Urothelium cell line (cell line): ENCODE measurements around the gene DERA.
"Not testable (repeated sequence)": the region's sequence is repeated elsewhere in the genome, so short reads cannot be mapped to it uniquely, and the experiment has no call there.

Experiments used
- DNase-seq: peaks from one replicate; pipeline ENCODE4 v3.0.0; 2011; ENCODE audit warnings: low spot score, mixed read lengths
- FAIRE-seq: peaks from 2 replicates; lab custom pipeline; 2011; peaks lifted over from hg19 to GRCh38; lab: Jason Lieb, UNC

DERA gene

DNA sequence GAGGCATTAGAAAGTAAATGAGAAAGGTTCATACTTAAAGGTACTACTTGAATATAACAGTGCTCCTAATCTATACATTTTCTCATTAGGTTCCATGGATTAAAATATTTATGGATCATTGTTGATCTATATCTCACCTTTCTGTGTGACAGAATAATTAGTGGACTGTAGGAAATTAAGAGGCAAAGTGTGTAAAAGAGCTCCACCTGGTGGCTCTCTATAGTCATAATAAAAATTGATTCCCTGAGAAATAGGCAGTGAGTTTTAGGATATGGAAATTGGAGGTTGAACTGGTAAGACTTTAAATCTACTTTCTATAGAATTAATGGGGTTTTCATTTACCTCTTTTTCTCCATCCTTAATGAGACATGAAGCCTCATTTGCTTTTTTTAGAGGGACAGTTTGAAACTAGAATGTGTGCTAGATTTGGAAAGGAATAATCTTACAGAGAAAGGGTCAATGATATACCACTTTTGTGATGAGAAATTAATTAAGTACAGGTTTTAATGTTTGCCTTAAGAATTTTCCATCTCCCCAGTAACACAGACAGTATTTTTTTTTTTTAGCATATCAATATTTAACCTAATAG lies 11.8 kb upstream of the DERA start:
- no peak for FAIRE-seq

DNA sequence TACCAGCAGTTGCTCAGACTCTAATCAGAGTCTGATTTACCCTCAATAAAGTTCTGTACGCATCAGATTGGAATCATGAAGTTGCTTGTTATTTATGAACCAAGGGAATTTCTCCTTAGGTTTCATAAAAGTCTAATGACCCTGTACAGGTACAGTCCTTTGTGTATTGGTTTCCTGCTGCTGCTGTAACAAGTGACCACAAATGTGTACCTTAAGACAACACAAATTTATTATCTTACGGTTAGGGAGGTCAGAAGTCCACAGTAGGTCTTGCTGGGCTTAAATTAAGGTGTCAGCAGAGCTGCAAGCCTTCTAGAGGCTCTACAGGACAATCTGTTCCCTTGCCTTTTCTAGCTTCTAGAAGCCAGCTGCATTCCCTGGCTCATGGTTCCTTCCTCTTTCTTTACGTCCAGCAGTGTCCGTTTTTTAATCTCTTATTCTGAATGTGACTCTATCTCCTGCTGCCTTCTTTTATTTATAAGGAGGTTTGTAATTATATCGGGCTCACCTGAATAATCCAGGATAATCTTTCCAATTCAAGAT lies 6.7 kb upstream of the DERA start:
- FAIRE-seq = no peak
- no peak for DNase-seq

More for the DNA sequence above, 11.8 kb upstream of the DERA start:
- DNase-seq = no peak

DNA sequence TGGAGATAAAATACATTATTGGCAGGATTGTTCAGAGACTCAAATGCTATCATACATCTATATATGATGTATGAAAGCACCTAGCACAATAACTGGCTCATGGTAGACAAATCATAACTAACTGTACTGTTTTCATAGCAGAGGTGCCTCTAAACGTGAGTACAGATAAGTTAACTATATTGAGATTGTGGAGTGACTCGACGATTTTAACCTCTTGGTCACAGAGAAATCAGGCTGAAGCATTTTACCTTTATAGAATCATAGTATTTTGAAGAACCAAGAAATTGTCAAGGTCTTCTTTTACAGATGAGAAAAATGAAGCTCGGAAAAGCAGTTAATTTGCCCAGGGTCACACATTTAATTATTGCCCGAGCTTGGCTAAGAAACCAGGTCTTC lies 666 bp upstream of the DERA start:
- DNase-seq = no peak
- no peak for FAIRE-seq

DNA sequence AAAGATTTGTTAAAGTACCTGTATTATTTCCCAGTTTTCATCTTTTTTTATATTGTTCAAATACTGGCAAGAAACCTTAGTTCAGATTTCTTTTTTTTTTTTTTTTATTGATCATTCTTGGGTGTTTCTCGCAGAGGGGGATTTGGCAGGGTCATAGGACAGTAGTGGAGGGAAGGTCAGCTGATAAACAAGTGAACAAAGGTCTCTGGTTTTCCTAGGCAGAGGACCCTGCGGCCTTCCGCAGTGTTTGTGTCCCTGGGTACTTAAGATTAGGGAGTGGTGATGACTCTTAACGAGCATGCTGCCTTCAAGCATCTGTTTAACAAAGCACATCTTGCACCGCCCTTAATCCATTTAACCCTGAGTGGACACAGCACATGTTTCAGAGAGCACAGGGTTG lies 799 bp downstream of the DERA start:
- not testable (repeated sequence) for DNase-seq, FAIRE-seq

DNA sequence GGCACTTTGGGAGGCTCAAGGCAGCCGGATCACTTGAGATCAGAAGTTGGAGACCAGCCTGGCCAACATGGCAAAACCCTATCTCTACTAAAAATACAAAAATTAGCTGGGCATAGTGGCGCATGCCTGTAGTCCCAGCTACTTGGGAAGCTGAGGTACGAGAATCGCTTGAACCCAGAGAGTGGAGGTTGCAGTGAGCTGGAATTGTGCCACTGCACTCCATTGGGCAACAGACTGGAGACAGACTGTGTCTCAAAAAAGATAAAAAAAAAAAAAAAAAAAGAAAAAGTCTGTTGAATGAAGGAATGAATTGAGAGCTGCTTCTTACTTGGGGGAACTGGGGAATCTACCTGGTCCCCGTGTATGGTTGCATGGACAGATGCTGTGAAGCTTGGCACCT lies 3.0 kb downstream of the DERA start:
- not testable (repeated sequence) for DNase-seq, FAIRE-seq

DNA sequence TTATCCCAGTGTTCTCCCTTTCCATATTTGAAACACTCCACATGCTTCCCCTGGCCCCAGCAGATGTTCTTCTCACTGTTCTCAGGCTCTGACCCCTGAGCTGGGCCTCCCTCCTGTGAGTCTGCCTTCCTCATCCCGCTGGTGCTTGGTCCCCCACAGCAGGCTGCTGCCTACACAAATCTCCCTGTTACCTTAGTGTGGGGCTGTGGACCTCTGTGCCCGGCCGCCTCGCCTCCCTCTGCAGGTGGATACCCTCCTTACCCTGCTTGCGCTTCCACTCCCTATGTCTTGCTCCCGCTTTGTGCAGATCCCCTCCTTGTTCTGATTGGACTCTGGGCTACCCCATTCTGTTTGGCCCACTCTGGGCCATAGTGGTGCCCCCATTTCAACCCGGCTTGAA lies 6.9 kb downstream of the DERA start:
- no peak for FAIRE-seq

DNA sequence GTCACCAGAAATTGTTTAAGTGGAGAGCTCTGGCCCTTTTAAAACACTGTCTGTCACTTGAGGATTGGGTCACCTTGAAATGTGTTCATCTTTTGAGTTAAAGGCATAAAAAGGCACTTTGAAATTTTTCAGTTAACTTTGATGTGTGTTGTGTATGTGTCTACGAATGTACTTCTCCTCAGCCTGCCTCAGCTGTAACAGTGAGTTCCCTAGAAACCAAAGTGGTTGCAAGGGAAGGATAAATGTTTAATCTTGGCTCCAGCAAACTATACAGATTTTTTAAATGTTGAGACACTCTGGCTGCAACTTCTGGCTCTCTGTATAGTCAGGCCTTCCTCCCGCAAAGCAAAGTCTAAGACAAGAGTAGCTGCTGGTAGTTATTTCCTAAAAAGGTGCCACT lies 8.3 kb downstream of the DERA start:
- DNase-seq = no peak
- FAIRE-seq = no peak

More for the DNA sequence above, 6.9 kb downstream of the DERA start:
- DNase-seq = no peak

DNA sequence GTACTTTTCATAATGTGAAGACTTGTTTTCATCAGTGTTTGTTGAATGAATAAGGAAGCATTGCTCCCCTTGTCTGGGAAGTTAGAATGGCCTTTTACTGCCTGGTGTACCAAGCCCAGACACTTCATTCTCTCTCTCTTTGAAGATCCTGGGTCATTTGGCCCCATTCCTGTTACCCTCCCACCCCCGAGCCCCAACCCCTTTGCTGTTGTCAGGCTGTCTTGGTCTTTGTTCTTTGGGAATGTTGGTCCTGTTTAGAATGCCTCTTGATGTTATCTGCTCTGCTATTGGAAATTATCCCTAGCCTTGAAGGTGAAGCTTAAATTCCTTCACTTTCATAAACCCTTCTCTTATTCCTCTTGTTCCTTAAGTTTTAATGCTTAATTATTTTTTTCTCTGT lies 13.8 kb downstream of the DERA start:
- DNase-seq = no peak
- FAIRE-seq = no peak

DNA sequence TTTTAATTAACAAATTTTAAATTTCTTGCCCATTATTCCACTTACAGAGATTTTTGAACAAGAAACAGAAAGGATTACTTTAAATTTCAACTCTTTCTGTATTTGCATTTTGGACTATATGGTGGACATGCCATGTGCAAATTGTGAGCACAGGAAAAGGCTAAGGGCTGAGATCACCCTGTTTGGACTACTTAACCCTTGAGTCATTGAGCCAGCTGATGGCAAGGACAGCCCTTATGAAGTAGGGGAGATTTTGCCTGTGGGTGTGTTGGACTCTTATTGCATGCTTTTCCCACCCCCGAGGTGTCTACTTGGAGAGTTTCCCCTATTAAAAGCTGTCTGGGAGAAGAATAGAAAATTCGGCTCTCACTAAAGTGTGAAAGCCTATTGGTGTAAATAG lies 17.2 kb downstream of the DERA start:
- DNase-seq (peak; percentile 47), FAIRE-seq (no peak)

DNA sequence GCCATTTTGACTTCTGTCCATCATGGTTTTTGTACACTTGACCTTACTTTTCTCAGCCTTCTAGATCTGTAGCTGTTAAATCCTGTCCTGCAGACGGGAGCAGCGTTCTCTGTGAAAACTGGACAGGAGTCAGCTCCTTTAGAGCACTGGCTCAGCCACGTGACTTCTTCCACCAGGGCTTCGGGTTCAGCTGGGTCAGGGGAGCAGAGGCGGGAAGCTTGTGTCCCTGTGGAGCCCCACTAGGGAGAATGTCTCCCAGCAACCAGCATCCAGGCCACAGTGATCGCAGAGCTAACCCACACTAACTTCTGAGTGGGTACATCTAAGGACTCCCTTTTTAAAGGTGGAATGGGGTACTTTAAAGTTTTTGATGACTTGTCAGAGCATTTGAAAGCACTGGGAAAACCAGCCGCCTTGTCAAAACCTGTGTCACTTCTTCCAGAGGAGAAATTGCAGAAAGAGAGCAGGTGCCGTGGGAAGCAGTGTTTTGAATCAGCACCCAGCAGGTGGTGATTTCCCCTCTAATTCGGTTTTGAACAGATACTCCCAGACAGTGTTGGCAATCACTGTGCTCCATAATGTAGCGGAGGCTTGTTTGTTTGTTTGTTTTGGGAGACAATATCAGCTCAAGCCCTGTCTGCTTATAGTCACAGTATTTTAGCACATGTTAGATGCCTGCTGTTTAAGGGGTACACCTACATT lies 17.9 kb downstream of the DERA start:
- FAIRE-seq (no peak), DNase-seq (no peak)

DNA sequence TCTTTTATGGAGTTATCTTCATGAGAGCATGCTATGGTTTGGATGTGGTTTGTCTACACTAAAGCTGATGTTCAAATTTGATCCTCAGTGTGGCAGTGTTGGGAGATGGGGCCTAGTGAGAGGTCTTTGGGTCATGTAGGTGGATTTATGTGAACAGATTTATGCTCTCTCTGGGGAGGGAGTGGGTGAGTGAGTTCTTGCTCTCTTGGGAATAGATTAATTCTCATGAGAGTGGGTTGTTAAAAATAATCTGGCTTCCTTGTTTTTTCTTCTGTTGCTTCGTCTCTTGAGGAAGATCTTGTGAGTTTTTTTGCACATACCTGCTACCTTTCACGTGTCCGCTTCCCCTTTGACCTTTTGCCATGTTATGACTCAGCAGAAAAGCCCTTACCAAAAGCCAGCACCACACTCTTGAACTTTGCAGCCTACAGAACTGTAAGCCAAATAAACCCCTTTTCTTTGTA lies 20.5 kb downstream of the DERA start:
- DNase-seq (no peak), FAIRE-seq (no peak)

DNA sequence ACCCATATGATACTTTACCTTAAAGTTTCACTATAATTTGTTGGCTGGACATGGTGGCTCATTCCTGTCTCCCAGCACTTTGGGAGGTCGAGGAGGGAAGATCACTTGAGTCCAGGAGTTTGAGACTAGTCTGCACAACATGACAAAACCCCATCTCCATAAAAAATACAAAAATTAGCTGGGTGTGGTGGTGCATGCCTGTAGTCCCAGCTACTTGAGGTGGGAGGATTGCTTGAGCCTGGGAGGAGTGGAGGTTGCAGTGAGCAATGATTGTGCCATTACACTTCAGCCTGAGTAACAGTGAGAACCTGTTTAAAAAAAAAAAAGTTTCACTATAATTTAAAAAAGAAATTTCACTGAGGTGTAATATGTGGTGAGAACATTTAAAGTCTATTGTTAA lies 21.2 kb downstream of the DERA start:
- DNase-seq (no peak), FAIRE-seq (no peak)

DNA sequence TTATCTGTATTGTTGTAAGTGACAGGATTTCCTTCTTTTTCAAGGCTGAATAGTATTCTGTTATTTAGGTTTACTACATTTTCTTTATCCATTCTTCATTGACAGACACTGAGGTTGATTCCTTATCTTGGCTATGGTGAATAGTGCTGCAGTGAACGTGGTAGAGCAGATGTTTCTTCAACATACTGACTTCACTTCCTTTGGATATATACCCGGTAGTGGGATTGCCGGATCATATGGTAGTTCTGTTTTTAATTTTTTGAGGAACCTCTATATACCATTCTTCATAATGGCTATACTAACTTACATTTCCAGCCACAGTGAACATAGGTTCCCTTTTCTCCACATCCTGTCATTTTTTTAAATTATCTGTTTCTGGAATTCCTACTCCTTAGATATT lies 21.8 kb downstream of the DERA start:
- FAIRE-seq (no peak), DNase-seq (no peak)

DNA sequence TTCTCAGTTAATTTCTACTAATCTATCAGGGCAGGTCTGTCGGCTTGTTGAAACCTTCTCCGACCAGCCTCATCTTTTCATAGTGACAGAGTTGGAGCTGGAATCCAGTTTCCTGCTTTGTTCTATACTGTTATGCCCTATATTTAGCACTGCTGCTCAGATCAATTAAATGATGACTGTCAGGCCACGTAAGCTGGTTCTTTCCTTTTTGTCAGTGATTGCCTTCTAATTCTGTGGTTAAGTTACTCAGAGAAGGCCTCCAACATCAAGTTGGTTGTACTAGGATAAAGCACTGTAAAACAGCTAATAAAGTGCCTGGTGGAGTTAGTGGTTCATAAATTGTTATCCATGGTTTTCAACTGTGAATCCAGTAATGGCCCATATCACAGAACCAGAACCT lies 22.6 kb downstream of the DERA start:
- DNase-seq = no peak
- FAIRE-seq = no peak

DNA sequence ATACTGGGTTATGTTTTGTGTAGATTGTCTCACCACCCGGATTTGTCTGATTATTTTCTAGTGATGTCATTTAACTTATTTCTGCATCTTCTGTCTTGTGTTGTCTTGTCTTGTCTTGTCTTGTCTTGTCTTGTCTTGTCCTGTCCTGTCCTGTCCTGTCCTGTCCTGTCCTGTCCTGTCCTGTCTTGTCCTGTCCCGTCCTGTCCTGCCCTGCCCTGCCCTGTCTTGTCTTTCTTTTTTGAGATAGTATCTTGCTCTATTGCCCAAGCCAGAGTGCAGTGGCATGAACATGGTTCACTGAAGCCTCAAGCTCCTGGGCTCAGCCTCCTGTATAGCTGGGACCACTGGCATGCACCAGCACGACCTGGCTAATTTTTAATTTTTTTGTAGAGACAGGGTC lies 25.6 kb downstream of the DERA start:
- DNase-seq (no peak), FAIRE-seq (no peak)

DNA sequence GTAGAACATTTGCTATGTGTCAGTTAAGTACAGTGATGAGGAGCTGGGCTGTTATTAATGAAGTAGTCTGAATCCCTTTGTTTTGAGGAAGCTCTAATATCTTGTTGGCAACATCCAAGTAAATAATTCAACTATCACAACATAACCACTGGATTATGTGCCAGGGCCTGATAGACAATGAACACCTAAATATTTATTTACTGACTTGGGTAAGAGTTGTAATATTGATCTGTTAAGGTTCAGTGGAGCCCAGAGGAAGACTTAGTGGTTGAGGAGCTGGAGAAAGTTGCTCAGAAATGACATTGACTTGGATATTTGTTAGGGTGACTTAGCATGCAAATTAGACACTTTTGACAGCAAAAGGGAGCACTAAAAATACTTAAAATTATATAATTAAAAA lies 26.8 kb downstream of the DERA start:
- FAIRE-seq = no peak
- no peak for DNase-seq

DNA sequence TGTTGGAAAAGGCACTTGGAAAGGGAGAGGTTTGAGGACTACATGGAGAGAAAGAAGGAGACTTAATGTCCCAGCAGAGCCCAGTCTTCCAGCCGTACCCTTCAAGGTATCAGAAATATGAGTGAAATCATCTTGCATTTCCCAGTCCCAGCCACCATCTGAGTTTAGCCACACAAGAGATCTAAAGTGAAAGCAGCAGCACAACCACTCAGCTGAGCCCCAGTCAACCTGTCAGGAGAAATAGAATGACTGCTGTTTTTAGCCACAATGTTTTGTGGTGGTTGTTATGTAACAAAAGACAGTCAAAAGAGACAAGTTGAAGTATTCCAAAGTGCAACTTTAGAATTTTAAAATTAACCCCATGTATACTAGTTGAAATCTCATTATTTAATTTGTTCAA lies 28.0 kb downstream of the DERA start:
- FAIRE-seq (no peak), DNase-seq (no peak)

DNA sequence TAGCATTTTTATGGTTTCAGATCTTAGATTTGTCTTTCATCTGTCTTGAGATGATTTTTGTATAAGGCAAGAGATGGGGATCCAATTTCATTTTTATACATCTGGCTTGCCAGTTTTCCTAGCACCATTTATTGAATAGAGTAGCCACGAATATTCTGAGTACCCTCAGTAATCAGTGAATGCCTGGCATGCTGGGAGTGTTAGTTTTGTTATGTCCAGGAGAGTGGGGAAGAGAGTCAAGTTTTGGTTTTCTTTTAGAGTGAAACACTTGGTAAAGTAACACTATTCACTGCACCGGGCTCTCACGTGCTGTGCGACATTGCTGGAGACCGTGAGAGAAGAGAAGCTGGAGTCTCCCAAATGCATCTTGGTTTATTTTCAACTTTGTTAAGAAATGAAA lies 31.3 kb downstream of the DERA start:
- no peak for DNase-seq
- FAIRE-seq = no peak

DNA sequence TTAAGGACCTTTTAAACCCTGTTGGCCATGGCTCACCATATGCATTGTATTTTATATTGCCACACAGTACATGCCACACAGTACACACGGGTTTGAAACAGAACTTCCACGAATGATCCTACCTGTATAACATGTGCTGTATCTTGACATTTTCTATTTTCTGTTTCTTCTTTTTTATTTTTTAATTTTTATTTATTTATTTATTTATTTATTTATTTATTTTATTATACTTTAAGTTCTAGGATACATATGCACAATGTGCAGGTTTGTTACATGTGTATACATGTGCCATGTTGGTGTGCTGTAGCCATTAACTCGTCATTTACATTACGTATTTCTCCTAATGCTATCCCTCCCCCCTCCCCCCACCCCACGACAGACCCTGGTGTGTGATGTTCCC lies 32.4 kb downstream of the DERA start:
- DNase-seq, FAIRE-seq: not testable (repeated sequence)

DNA sequence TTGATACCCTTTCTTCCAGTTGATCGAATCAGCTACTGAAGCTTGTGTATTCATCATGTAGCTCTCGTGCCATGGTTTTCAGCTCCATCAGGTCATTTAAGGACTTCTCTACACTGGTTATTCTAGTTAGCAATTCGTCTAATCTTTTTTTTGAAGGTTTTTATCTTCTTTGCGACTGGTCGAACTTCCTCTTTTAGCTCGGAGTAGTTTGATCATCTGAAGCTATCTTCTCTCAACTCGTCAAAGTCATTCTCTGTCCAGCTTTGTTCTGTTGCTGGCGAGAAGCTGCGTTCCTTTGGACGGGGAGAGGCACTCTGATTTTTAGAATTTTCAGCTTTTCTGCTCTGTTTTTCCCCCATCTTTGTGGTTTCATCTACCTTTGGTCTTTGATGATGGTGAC lies 37.3 kb downstream of the DERA start:
- not testable (repeated sequence) for FAIRE-seq, DNase-seq

DNA sequence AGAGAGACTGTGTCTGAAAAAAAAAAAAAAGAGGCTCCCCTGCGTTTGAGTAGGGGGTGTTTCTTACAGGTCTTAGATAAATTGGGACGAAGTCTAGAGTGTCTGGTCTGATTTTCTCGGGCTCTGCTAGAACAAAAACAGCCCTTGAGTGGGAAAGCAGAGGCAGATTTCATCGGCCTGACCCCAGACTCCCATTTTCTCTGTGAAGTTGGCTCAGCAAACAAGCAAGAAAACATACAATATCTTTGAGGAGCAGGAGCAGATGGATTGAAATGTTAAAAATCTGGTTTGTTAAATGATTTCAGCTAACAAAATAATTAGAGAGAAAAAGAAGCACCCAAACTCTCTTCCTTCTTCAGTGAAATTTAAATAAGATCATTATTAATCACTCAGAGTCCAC lies 44.1 kb downstream of the DERA start:
- DNase-seq (no peak), FAIRE-seq (no peak)

DNA sequence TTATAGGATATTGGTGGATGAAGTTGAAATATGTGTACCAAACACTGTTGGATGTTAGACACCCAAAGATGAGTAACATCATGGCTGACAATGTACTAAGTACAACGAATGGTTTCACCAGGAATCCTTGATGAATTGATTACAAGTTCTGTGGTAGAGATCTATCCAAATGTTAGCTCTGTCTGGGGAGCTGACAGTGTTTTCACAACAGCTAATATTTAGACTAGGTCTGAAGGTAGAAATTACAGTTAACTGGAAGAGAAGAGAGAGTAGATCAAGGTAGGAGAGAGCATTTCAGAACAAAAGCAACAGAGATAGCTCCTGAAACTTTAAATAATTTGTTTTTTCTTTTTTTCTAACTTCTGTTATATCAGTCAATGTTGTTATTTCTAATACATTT lies 44.9 kb downstream of the DERA start:
- DNase-seq (no peak), FAIRE-seq (peak; percentile 5)
